ENCODE results near the gene SULT2A1.
"Not testable (repeated sequence)": the region's sequence is repeated elsewhere in the genome, so short reads cannot be mapped to it uniquely, and the experiment has no call there.

SULT2A1 gene

DNA sequence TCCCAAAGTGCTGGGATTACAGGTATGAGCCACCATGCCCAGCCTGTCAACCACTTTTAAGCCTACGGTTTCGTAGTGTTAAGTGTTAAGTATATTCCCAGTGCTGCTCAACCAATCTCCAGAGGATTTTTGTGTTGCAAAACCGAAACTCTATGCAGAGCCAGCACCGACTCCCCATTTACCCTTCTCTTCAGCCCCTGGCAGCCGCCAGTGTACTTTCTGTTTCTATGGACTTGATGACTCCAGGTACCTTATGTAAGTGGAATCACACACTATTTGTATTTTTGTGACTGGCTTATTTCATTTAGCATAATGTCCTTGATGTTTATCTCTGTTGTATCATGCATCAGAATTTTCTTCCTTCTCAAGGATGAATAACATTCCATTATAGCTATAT, 1.1 kb downstream of the SULT2A1 start:
- Histone ChIP-seq H3K4me2 (ENCODE audit: low read length) (no peak overlapping the region), H3K4me1 (ENCODE audit: insufficient read depth, low read length, severe bottlenecking) (no peaks in the 10 kb centered on the region), H3F3A (ENCODE audit: insufficient read depth, low read length) (no peaks in the 10 kb centered on the region), H3K9me3 (ENCODE audit: low read length) (no peaks in the 10 kb centered on the region), H3K27me3 (ENCODE audit: insufficient read depth, low read length) (no peaks in the 10 kb centered on the region), H2AFZ (ENCODE audit: low read length) (no peak overlapping the region), H3K4me3 (ENCODE audit: low read depth, low read length, poor library complexity, severe bottlenecking) (no peak overlapping the region), H4K20me1 (ENCODE audit: insufficient read depth, low read length) (no peaks in the 10 kb centered on the region), H3K9me2 (ENCODE audit: low read depth, low read length) (no peaks in the 10 kb centered on the region), H3K9ac (ENCODE audit: low read length) (no peak overlapping the region), H3K79me2 (ENCODE audit: insufficient read depth, low read length) (no peaks in the 10 kb centered on the region), H3K27ac (ENCODE audit: low read depth, low read length, poor library complexity, severe bottlenecking) (no peak overlapping the region), H3K36me3 (ENCODE audit: insufficient read depth, low read length) (no peaks in the 10 kb centered on the region)
- TF ChIP-seq, protein P1, sequence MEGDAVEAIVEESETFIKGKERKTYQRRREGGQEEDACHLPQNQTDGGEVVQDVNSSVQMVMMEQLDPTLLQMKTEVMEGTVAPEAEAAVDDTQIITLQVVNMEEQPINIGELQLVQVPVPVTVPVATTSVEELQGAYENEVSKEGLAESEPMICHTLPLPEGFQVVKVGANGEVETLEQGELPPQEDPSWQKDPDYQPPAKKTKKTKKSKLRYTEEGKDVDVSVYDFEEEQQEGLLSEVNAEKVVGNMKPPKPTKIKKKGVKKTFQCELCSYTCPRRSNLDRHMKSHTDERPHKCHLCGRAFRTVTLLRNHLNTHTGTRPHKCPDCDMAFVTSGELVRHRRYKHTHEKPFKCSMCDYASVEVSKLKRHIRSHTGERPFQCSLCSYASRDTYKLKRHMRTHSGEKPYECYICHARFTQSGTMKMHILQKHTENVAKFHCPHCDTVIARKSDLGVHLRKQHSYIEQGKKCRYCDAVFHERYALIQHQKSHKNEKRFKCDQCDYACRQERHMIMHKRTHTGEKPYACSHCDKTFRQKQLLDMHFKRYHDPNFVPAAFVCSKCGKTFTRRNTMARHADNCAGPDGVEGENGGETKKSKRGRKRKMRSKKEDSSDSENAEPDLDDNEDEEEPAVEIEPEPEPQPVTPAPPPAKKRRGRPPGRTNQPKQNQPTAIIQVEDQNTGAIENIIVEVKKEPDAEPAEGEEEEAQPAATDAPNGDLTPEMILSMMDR (IDR thresholded peaks at IDR 0.05; ENCODE audit: low read length) = no peak
- TF ChIP-seq EZH2 (IDR thresholded peaks at IDR 0.05; ENCODE audit: borderline replicate concordance, low read length) = no peak

DNA sequence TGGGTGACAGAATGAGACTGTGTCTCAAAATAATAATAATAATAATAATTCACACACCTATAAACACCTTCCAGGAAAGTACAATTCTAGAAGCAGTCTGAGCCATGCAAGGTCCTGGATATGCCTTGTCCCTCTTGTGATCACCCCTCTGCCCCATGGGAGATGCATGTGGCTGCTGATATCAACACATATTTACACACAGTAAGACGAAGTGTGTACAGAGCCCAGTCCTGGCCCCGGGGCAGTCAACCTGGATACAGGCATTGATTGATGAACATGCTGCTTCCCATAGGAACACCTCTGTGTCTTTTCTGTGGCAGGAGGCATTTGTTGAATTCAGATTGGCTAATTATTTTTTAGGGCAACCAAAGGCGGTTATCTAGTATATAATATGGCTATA, 3.2 kb downstream of the SULT2A1 start:
- no peaks in the 10 kb centered on the region for H3K79me2 ChIP-seq (ENCODE audit: insufficient read depth, low read length)
- H3K9me3 ChIP-seq (ENCODE audit: low read length) = no peaks in the 10 kb centered on the region
- no peaks in the 10 kb centered on the region for H3K27me3 ChIP-seq (ENCODE audit: insufficient read depth, low read length)
- no peak overlapping the region for H3K4me3 ChIP-seq (ENCODE audit: low read depth, low read length, poor library complexity, severe bottlenecking)
- no peak overlapping the region for H3K4me2 ChIP-seq (ENCODE audit: low read length)
- no peak for TF ChIP-seq EZH2 (IDR thresholded peaks at IDR 0.05; ENCODE audit: borderline replicate concordance, low read length)
- TF ChIP-seq, protein P1 (IDR thresholded peaks at IDR 0.05; ENCODE audit: low read length) = no peak
- no peak overlapping the region for H3K9ac ChIP-seq (ENCODE audit: low read length)
- H2AFZ ChIP-seq (ENCODE audit: low read length) = no peak overlapping the region
- no peaks in the 10 kb centered on the region for H4K20me1 ChIP-seq (ENCODE audit: insufficient read depth, low read length)
- no peaks in the 10 kb centered on the region for H3F3A ChIP-seq (ENCODE audit: insufficient read depth, low read length)
- no peak overlapping the region for H3K27ac ChIP-seq (ENCODE audit: low read depth, low read length, poor library complexity, severe bottlenecking)
- H3K4me1 ChIP-seq (ENCODE audit: insufficient read depth, low read length, severe bottlenecking) = no peaks in the 10 kb centered on the region
- no peaks in the 10 kb centered on the region for H3K9me2 ChIP-seq (ENCODE audit: low read depth, low read length)
- H3K36me3 ChIP-seq (ENCODE audit: insufficient read depth, low read length) = no peaks in the 10 kb centered on the region

DNA sequence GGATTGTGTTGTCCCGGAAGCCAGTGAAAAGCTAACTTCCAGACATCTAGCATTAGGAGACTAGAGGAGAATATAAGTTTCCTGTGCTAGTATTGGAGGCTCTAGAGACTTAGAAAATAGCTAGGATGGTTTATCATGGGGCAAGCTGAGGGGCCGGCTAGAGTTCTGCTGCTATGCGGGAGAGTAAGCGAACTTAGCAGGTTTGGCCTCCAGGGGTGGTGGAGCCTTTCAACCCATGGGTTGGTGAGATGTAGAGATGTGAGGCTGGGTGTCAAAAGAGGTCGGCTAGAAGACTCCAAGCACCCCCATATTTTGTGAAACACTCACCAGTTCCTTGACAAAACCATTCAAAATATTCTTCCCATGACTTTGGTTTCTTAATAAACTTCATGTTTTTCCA, 4.4 kb downstream of the SULT2A1 start:
- TF ChIP-seq EZH2 (IDR thresholded peaks at IDR 0.05; ENCODE audit: borderline replicate concordance, low read length) = no peak
- TF ChIP-seq, protein P1 (IDR thresholded peaks at IDR 0.05; ENCODE audit: low read length) = no peak
- H3F3A ChIP-seq (ENCODE audit: insufficient read depth, low read length) = no peaks in the 10 kb centered on the region
- H3K4me2 ChIP-seq (ENCODE audit: low read length) = no peak overlapping the region
- no peak overlapping the region for H3K27ac ChIP-seq (ENCODE audit: low read depth, low read length, poor library complexity, severe bottlenecking)
- H4K20me1 ChIP-seq (ENCODE audit: insufficient read depth, low read length) = no peaks in the 10 kb centered on the region
- H3K9me3 ChIP-seq (ENCODE audit: low read length) = no peaks in the 10 kb centered on the region
- H3K36me3 ChIP-seq (ENCODE audit: insufficient read depth, low read length) = no peaks in the 10 kb centered on the region
- H3K79me2 ChIP-seq (ENCODE audit: insufficient read depth, low read length) = no peaks in the 10 kb centered on the region
- no peak overlapping the region for H2AFZ ChIP-seq (ENCODE audit: low read length)
- H3K27me3 ChIP-seq (ENCODE audit: insufficient read depth, low read length) = no peaks in the 10 kb centered on the region
- no peaks in the 10 kb centered on the region for H3K9me2 ChIP-seq (ENCODE audit: low read depth, low read length)
- H3K4me3 ChIP-seq (ENCODE audit: low read depth, low read length, poor library complexity, severe bottlenecking) = no peak overlapping the region
- H3K4me1 ChIP-seq (ENCODE audit: insufficient read depth, low read length, severe bottlenecking) = no peaks in the 10 kb centered on the region
- no peak overlapping the region for H3K9ac ChIP-seq (ENCODE audit: low read length)

DNA sequence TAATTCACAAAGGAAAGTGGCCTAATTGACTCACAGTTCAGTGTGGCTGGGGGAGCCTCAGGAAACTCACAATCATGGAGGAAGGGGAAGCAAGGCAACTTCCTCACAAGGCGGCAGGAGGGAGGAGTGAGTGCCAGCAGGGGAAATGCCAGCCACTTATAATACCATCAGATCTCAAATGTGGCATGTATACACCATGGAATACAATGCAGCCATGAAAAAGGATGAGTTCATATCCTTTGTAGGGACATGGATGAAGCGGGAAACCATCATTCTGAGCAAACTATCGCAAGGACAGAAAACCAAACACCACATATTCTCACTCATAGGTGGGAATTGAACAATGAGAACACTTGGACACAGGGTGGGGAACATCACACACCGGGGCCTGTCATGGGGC, 6.7 kb downstream of the SULT2A1 start:
- not testable (repeated sequence) for H3K36me3 ChIP-seq (ENCODE audit: insufficient read depth, low read length); H3K27me3 ChIP-seq (ENCODE audit: insufficient read depth, low read length); H3K4me1 ChIP-seq (ENCODE audit: insufficient read depth, low read length, severe bottlenecking); H4K20me1 ChIP-seq (ENCODE audit: insufficient read depth, low read length); H3K9me3 ChIP-seq (ENCODE audit: low read length); H3K9ac ChIP-seq (ENCODE audit: low read length); H3K4me2 ChIP-seq (ENCODE audit: low read length); H2AFZ ChIP-seq (ENCODE audit: low read length); H3K9me2 ChIP-seq (ENCODE audit: low read depth, low read length); H3F3A ChIP-seq (ENCODE audit: insufficient read depth, low read length); H3K4me3 ChIP-seq (ENCODE audit: low read depth, low read length, poor library complexity, severe bottlenecking); H3K27ac ChIP-seq (ENCODE audit: low read depth, low read length, poor library complexity, severe bottlenecking); H3K79me2 ChIP-seq (ENCODE audit: insufficient read depth, low read length)
